HG02870 (cell line): ENCODE measurements around the gene RTBDN.
A peak's percentile ranks its signal among the peaks of the same experiment; 100 is the strongest.

Source experiments
- ATAC-seq: cut with Tn5 transposase; IDR thresholded peaks from one replicate; pipeline ENCODE4 v1.9.1; 2021; ENCODE audit warnings: mild to moderate bottlenecking, moderate library complexity; ENCODE audit not compliant: unreplicated experiment

The RTBDN gene

GRCh38 chr19:12783291-12783848 lies 51.0 kb downstream of the RTBDN start:
- no peak for ATAC-seq

GRCh38 chr19:12782424-12783290 lies 51.7 kb downstream of the RTBDN start:
- ATAC-seq, result peak; percentile 29

- peak; percentile 19 for ATAC-seq
Measured at GRCh38 chr19:12782174-12782423, 52.3 kb downstream of the RTBDN start.

GRCh38 chr19:12779162-12779993 lies 55.0 kb downstream of the RTBDN start:
- no peak for ATAC-seq

- ATAC-seq, result no peak
Measured at GRCh38 chr19:12778905-12779161, 55.5 kb downstream of the RTBDN start.

GRCh38 chr19:12778017-12778904 lies 56.1 kb downstream of the RTBDN start:
- no peak for ATAC-seq

GRCh38 chr19:12777217-12778016 lies 57.0 kb downstream of the RTBDN start:
- no peak for ATAC-seq
